Fibroblast of lung (primary cell): ENCODE measurements around the gene ALS2CL.

Experiments used
- EZH2 ChIP-seq: IDR thresholded peaks from 2 replicates; pipeline ENCODE4 v1.5.1; 2012; ENCODE audit warnings: low read length, control low read depth, mild to moderate bottlenecking; ENCODE audit errors: missing control alignments
- TF ChIP-seq, protein P1 (sequence below), 2 donors: IDR thresholded peaks in 1 of 2; conservative IDR thresholded peaks in 1 of 2; 1 replicate in 1 of 2; 2 replicates in 1 of 2; pipeline ENCODE4 v1.5.1; 2011 to 2012; ENCODE audit warnings: low read length in 2 of 2, control low read depth in 1 of 2, inconsistent platforms in 1 of 2, low read depth in 1 of 2, mild to moderate bottlenecking in 1 of 2

DNA sequence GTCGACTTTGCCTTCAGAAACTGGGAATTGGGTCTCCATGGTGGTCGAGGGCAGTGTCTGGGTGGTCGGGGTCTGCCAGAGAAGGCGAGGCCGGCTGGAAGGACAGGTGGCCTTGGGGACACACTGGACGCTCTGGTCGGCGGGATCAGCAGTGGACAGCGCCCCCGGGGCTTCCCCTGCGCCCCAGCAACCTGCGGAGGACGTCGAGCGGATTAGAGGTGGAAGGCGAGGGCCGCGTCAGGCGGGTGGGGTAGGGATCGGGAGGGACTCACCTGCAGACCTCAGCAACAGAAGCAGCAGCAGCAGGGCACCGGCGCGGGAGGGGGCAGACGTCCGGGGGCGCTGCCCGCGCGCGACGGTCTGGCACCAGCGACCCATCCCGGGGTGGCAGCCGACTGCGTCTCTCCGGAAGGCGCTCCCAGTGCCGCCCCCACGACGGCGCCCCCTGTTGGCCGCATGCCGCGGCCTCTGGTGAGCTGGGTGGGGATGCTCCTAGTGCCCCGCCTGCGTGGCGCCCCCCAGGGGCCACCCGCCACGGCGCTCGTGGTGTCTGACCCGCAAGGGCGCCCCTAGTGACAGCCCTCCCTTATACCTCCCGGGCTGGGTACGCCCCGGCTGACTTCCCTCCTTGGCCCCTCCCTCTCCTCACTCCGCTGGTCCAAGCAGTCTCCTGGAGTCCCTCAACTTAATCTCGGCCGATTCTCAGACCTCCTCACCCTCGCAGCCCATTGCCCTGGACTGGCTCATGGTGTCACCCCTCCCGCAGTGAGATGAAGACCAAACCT is 24.2 kb upstream of the ALS2CL start, which contains the start of gene PRSS50:
- TF ChIP-seq, protein P1, sequence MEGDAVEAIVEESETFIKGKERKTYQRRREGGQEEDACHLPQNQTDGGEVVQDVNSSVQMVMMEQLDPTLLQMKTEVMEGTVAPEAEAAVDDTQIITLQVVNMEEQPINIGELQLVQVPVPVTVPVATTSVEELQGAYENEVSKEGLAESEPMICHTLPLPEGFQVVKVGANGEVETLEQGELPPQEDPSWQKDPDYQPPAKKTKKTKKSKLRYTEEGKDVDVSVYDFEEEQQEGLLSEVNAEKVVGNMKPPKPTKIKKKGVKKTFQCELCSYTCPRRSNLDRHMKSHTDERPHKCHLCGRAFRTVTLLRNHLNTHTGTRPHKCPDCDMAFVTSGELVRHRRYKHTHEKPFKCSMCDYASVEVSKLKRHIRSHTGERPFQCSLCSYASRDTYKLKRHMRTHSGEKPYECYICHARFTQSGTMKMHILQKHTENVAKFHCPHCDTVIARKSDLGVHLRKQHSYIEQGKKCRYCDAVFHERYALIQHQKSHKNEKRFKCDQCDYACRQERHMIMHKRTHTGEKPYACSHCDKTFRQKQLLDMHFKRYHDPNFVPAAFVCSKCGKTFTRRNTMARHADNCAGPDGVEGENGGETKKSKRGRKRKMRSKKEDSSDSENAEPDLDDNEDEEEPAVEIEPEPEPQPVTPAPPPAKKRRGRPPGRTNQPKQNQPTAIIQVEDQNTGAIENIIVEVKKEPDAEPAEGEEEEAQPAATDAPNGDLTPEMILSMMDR (conservative IDR thresholded peaks at IDR 0.05 in 1 of 2, IDR thresholded peaks at IDR 0.05 in 1 of 2; ENCODE audit: low read depth in 1 of 2, low read length in 2 of 2): peak in 1 of 2 donors; percentile 11
- TF ChIP-seq EZH2: no peak
